ENCODE results near the gene ARHGEF7. TPM values are rescaled to one million over a fixed set of nuclear protein-coding genes. Genes with fewer than 3 reads are reported as not detected.

ARHGEF7 gene
- total and polyA plus RNA-seq, 8 donors = 11.6 to 126 (median 49.7) TPM

DNA sequence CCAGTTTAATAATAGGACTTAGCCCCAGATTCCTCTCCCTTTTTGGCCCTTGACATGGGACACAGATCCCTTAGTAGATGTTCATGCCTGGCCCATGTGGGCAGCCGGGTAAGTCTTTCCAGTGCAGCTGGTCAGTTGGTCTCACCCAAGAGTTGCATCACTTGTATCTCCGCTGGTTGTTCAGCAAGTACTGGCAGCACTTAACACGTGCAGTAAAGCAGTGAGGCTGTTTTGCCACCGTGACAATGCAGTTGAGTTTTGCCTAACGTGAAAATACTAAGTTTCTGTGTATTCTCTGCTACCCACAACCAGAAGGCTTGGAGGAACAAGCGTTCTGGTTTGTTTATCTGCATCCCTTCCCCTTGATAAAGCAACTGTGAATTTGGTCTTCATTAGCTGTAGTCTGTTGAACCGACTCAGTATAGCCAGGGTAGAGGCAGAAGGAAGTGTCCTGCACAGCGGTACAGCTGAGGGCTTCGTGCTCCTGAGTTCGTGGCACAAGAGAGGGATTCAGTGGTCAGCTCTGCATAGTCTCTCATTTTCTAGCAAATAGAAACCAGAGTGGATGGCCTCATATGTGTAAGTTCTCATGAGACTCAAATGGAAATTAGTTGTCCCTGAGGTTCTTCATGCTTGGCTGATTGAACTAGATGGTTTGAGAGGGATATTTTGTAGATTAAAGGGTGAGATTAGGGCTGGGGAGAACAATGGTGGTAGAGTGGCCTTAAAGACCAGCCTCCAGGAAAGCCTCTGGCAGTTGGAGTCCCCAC lies 50.3 kb downstream of the ARHGEF7 start:
- TF ChIP-seq POLR2AphosphoS5 (IDR thresholded peaks at IDR 0.05) (no peak), POLR2A (IDR thresholded peaks at IDR 0.05) (no peak), EP300 (IDR thresholded peaks at IDR 0.05) (no peak)
- TF ChIP-seq, protein P1, sequence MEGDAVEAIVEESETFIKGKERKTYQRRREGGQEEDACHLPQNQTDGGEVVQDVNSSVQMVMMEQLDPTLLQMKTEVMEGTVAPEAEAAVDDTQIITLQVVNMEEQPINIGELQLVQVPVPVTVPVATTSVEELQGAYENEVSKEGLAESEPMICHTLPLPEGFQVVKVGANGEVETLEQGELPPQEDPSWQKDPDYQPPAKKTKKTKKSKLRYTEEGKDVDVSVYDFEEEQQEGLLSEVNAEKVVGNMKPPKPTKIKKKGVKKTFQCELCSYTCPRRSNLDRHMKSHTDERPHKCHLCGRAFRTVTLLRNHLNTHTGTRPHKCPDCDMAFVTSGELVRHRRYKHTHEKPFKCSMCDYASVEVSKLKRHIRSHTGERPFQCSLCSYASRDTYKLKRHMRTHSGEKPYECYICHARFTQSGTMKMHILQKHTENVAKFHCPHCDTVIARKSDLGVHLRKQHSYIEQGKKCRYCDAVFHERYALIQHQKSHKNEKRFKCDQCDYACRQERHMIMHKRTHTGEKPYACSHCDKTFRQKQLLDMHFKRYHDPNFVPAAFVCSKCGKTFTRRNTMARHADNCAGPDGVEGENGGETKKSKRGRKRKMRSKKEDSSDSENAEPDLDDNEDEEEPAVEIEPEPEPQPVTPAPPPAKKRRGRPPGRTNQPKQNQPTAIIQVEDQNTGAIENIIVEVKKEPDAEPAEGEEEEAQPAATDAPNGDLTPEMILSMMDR (IDR thresholded peaks at IDR 0.05) = no peak
- no peak overlapping the region for H3K27ac ChIP-seq
- no peaks in the 10 kb centered on the region for H3K27me3 ChIP-seq
- 91 to 96% (median 93%) methylated on average over 10 of the region's 10 CpGs for WGBS, 5 donors
- intact Hi-C loops (cut with DNase I; ENCODE audit: low total_unique reads) = no loop called here
- DNase-seq = no peak
- H3K36me3 ChIP-seq = peaks cover 0 to 26% (median 12%) of the 10 kb centered on the region in 4 donors
- peaks cover 14 to 63% (median 38%) of the 10 kb centered on the region in 4 donors for H3K4me1 ChIP-seq
- no peaks in the 10 kb centered on the region for H3K9me3 ChIP-seq
- no peak overlapping the region for H3K4me3 ChIP-seq

DNA sequence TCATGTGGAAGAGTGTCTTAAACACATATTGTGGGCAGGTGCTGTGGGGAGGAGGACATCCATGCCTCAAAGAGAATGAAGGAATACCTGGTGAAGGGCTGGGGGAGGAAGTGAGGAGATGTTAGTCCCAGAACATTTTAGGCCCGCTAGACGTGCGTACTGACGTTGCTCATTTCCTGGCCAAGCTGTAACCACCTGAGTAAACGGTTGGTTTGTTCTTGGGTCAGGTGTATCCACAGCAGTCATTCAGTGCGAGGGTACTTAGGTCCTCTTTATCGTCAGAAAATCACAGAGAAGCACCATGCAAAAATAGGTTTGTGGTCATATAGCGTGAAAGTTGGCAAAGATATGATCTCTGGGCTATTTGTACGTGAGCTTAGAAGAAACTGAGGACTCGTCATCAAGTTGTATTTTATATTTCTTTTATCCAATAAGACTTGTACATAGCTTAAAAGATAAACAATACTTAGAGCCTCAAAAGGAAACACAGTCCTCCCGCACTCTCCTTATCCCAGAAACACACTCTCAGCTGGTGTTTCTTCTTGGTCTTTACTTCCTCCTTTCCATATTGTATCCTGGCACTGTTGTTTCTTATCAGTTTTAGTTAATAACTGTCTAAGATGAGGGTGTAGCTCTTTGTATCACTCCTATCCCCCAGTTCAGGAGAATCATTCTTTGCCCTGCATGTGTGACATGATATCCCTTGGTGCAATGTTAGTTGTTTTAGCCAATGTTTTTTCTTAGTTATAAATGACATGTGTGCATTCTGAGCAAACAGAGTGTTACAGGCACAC lies 52.0 kb downstream of the ARHGEF7 start:
- peaks cover 0 to 20% (median 12%) of the 10 kb centered on the region in 4 donors for H3K36me3 ChIP-seq

DNA sequence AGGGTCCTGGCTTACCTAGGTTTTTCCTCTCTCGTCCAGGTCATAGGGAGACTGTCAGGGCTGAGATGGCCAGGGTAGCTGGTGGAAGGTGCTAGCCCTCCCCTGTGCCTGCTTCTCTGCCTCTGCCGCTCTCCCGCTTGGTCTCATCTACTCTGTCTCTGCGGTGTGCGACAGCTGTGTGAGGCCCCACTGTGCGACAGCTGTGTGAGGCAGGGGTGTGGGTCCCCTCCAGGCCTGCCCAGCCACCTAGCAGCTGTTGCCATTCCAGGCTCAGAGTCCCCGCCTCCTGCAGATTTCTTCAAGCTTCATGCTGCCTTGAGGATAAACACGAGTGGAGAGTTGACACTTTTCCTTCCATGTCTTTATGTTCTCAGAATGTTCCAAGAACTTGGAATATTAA lies 53.0 kb downstream of the ARHGEF7 start:
- no peak for DNase-seq
- WGBS, 5 donors = 78 to 81% (median 79%) methylated on average over 8 of the region's 8 CpGs
- H3K4me3 ChIP-seq = no peak overlapping the region

More for the DNA sequence above, 52.0 kb downstream of the ARHGEF7 start:
- intact Hi-C loops (cut with DNase I; ENCODE audit: low total_unique reads) = no loop called here
- H3K4me3 ChIP-seq = no peak overlapping the region
- TF ChIP-seq EP300 (IDR thresholded peaks at IDR 0.05) (no peak), POLR2AphosphoS5 (IDR thresholded peaks at IDR 0.05) (no peak), POLR2A (IDR thresholded peaks at IDR 0.05) (no peak)
- TF ChIP-seq, protein P1 (IDR thresholded peaks at IDR 0.05) = no peak
- peak in 1 of 2 donors; percentile 42 for DNase-seq
- H3K27ac ChIP-seq = peak overlapping the region in 2 of 5 donors; percentile 25 to 26
- no peaks in the 10 kb centered on the region for H3K27me3 ChIP-seq
- WGBS, 5 donors = 30 to 73% (median 36%) methylated on average over 11 of the region's 11 CpGs
- H3K9me3 ChIP-seq = no peaks in the 10 kb centered on the region
- peaks cover 14 to 61% (median 30%) of the 10 kb centered on the region in 4 donors for H3K4me1 ChIP-seq

DNA sequence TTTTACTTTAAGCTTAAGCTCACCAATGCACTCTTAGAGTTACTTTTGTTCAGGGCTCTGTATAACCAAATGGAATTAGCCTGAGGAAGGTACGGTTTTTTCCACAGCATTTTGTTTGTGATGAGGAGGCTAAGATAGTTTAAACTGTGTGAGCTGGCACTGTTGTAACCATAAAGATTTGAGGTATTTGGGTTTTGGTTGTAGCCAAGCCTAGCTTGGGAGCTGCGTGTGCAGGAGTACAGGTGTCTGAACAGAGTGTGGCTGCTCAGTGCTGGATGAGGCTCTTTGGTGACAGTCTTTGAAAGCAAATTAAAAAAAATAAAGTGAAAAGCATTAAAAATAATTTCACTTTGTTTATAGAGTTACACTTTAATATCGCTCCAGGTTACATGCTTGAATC lies 56.0 kb downstream of the ARHGEF7 start:
- H3K27ac ChIP-seq = no peak overlapping the region
- intact Hi-C loops (cut with DNase I; ENCODE audit: low total_unique reads) = no loop called here
- no peaks in the 10 kb centered on the region for H3K27me3 ChIP-seq
- H3K36me3 ChIP-seq = peaks cover 0 to 24% (median 15%) of the 10 kb centered on the region in 4 donors
- H3K9me3 ChIP-seq = no peaks in the 10 kb centered on the region
- no peak for TF ChIP-seq POLR2A (IDR thresholded peaks at IDR 0.05)
- TF ChIP-seq, protein P1 (IDR thresholded peaks at IDR 0.05) = no peak
- TF ChIP-seq POLR2AphosphoS5 (IDR thresholded peaks at IDR 0.05) = no peak
- no peak for TF ChIP-seq EP300 (IDR thresholded peaks at IDR 0.05)
- DNase-seq = no peak
- WGBS, 5 donors = 71 to 90% (median 85%) methylated on average over 3 of the region's 3 CpGs
- H3K4me1 ChIP-seq = peaks cover 13 to 52% (median 29%) of the 10 kb centered on the region in 4 donors
- no peak overlapping the region for H3K4me3 ChIP-seq

More for the DNA sequence above, 53.0 kb downstream of the ARHGEF7 start:
- Histone ChIP-seq H3K9me3 (no peaks in the 10 kb centered on the region), H3K4me1 (peaks cover 14 to 52% (median 25%) of the 10 kb centered on the region in 4 donors), H3K27me3 (no peaks in the 10 kb centered on the region), H3K36me3 (peaks cover 0 to 24% (median 16%) of the 10 kb centered on the region in 4 donors), H3K27ac (no peak overlapping the region)
- TF ChIP-seq, protein P1 (IDR thresholded peaks at IDR 0.05) = no peak
- TF ChIP-seq POLR2A (IDR thresholded peaks at IDR 0.05) (no peak), POLR2AphosphoS5 (IDR thresholded peaks at IDR 0.05) (no peak)
- intact Hi-C loops (cut with DNase I; ENCODE audit: low total_unique reads) = no loop called here

Measured in stomach (tissue), 9 donors.